NCI-H146 treated with DMSO at 0.1 percent for 48 hours (cell line): ENCODE results near the gene TBC1D16.
"Not testable (repeated sequence)": the region's sequence is repeated elsewhere in the genome, so short reads cannot be mapped to it uniquely, and the experiment has no call there.

Experiments used
- DNase-seq: peaks from one replicate; lab custom pipeline; 2025; ENCODE audit not compliant: unreplicated experiment; lab: John Stamatoyannopoulos, UW

TBC1D16 gene

DNA sequence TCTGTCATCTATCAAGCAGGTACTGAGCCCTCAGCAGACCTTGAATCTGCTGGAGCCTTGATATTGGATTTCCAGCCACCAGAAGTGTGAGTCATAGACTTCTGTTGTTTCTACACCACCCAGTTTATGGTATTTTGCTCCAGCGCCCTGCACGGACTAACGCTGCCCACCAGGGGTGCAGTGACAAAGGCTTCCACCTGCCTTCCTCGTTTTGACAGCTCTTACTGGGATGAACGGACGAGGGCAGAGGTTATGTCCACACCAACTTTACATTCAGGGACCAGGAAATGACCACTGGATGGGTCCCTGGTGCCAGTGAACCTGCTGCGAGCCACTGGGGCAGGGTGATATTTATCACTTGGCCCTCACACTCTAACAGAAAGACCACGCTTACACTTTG is 129.8 kb downstream of the TBC1D16 start:
- DNase-seq, result peak; percentile 92

DNA sequence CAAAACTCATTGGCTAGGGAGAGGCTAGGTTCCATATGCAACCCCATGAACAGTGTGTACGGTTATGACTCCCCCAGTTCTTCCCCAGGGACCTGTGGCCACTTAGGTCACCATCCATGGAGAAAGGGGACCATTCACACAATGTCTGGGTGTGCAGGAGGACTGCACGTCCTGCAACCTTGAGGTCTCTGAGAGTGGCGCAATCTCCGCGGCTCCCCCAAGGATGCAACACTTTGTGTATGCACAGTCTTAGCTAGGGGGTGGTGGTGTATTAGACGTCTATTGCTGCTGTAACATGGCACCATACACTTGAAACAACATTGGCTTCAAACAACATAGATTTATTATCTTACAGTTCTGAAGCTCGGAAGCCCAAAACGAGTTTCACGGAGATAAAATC is 130.8 kb downstream of the TBC1D16 start:
- DNase-seq, result no peak

DNA sequence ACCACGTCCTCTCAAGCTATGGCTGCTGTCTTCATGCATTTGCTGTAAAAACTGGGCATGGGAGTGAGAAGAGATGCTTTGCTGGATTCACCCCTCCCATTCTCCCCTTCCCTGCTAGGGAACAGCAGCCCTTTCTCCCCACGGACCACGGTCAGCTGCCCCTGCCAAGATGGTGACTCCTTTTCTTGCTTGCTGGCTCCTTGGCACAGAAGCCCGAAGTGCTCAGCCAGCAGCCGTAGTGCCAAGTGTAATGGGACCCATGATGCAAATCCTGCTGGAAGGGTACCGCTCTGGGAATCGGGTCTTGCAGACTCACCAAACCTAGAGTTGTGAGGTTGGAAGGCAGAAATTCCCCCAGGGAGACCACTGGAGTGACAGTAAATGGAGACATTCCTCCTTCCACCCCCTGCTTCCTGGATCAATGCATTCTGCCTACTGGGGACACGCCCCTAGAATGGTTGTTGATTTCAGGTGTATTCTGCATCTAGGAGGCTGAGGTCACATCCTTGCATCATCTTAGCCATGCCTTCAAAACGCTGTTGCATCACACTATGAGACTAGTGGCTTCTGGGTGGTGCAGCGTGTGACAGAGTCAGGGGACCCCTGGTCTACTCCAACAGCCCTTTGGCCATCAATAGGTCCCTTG is 133.4 kb downstream of the TBC1D16 start:
- DNase-seq, result no peak

DNA sequence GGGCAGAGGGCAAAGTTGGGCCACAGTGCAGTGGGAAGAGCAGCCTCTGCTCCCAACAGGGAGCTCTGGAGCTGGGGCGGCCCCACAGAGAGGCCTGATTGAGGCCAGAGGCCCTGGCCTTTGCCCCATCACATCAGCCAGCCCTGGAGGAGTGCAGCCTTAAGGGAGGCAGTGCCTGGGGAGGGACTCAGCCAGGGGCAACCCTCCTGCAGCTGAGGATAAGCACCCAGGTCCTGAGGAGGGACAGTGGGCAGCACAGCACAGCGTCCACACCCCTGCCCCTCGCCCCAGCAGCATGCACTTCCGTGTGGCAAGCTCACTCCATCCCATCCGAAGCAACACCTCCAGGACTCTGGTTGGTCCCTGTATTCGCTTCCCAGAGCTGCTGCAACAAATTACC is 134.5 kb downstream of the TBC1D16 start:
- no peak for DNase-seq

DNA sequence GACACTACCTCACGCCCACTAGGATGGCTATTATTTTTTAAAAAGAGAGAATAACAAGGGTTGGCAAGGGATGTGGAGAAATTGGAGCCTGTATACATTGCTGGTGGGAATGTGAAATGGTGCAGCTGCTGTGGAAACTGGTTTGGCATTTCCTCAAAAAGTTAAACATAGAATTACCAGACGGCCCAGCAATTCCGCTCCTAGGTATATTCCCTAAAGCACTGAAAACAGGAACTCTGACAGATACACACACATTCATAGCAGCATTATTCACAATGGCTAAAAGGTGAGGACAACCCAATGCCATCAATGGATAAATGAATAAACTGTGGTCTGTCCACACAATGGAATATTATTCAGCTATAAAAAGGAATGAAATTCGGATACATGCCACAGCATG is 136.1 kb downstream of the TBC1D16 start:
- no peak for DNase-seq

DNA sequence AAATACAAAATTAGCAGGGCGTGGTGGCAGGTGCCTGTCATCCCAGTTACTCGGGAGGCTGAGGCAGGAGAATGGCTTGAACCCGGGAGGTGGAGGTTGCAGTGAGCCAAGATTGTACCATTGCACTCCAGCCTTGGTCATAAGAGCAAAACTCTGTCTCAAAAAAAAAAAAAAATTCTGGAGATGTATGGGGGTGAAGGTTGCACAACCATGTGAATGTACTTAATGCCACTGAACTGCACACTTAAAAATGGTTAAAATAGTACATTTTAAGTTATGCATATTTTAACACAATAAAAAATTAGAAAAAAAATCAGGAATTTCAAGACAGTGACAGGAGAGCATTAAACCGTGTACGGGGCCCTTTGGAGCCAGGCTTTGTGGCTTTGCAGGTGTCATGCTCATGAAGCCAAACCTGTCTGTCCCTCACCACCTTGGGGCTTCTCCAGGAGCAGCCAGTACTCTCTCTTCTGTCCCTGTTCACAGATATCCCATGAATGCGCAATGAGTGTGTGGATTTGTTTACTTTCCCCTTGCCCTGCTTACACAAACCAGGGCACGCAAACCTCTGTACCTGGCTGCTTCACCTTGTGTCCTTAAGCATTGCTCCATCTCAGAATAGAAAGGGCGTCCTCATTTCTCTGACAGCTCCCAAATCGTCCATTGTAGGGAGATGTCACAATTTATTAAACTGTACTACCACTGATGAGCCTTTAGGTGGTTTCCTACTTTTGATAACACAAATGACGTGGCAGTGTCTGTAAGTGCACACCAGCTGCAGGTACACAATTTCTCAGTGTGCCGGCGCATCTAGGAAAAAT is 138.2 kb downstream of the TBC1D16 start:
- peak; percentile 13 for DNase-seq

DNA sequence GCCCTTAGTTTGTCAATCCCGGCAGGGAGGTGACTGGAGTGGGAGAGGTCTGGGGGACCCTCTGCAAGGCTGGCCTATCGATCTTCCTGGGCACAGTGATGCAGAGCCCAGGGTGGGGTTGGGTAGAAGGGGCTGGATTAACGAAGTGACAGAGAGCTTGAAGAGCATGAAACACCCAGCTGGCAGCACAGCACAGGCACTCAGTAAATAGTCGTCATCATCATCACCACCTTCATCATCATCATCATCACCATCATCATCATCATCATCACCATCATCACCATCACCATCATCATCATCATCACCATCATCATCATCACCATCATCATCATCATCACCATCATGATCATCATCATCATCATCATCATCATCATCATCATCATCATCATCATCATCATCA is 142.2 kb downstream of the TBC1D16 start:
- DNase-seq, result not testable (repeated sequence)

DNA sequence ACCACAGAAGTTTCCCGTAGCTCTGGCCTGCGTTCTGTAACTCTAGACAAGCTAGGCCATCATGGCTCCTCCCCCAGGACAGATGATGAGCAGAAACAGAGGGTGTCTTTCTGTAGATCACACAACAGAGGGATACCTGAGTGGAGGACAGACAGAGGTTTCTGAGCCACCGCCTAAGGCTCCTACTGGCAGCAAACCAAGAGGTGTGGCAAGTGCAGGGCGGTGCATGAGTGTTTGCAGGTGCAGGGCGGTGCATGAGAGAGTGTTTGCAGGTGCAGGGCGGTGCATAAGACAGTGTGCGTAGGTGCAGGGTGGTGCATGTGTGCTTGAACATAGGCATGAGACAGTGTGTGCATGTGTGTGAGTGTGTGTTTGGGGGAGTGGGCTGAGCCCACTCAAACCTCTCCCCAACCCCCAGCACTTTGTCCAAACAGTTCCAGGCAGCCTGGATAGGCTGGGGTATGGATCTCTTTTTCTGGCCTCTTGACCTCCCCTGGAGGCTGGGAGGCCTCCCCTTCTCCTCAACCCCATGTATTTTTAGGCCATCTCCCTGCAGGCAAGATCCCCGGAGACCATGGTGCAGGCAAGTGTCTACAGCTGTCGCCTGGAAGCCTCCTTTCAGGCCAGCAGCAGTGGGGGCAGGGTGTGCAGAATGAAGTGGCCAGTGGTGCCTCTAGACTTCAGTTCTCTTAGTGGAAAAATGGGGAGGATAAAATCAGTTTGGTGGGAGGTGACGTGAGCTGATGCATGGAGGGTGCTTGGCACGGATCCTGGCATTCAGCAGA is 143.0 kb downstream of the TBC1D16 start:
- peak; percentile 28 for DNase-seq

DNA sequence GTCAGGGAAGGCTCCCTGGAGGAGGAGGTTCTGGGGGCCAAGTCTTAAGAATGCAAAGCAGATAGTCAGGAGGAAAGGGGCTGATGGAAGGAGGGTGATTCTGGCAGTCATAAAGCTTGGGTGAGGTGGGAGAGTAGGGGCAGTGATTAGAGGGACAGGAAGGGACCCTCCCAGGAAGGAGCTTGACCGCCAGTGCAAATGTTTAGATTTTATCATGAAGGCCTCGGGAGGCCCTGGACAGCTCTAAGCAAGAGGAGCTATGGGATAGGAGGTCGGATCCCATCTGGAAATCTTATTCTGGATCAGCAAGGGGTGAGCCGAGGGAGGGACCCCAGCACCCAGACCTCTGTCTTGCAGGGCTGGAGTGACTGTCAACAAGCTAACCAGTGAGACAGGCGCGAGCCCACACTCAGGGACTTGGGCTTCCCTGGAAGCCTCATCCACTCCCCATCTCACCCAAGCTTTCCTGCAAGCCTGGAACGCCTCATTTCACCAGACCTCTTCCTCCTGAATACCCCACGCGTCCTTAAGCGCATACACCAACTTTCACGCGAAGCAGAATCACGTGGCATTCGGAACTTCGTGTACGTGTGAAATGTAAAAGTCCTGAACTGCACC is 144.4 kb downstream of the TBC1D16 start:
- no peak for DNase-seq

DNA sequence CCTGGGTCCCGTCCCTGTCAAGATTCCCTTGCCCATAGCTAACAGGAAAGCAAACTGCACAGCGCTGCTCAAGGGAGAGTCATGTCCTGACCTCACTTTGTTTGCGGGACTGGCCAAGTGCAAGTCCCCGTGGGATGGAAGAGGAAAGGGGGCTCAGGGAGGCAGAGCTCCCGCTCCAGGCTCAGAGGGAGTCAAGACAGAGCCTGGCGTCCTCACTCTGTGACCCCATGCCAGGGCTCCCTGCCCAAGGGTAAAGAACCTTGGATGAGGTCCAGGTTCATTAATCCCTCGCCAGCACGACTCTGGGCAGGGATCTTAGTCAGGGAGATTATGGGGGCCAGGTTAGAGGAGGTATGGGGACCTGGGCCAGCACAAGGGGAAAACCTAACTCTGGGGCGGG is 145.0 kb downstream of the TBC1D16 start:
- no peak for DNase-seq

DNA sequence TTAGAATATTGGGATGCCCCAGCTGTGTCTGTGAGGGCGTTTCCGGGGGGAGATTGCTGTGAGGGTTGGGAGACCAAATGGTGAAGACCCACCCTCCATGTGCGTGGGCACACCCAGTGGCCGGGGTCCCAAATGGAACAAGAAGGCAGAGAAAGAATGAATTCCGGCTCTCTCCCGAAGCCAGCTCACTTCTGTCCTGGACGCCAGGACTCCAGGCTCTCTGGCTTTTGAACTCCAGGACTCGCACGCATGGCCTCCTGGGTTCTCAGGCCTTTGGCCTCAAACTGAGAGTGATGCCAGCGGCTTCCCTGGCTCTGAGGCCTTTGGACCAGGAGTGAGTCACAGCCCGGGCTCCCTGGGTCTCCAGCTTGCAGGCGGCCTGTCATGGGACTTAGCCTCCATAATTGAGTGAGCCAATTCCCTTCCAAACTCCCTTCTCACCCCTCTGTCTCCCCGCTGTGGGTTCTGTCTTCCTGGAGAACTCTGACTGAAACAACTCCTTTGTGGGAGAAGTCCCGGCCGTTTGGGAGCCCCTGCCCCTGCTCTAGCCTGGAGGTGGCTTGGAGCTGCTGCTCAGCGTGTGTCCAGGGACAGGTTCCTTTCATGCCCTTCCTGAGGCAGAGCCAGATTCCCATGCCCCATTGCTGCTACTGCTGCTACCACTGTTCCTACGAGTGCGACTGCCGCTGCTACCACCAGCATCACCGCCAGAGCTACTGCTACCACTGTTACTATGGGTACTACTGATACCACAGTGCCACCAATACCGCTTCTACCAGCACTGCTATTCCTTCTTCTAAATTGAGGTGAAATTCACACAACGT is 146.6 kb downstream of the TBC1D16 start:
- no peak for DNase-seq

DNA sequence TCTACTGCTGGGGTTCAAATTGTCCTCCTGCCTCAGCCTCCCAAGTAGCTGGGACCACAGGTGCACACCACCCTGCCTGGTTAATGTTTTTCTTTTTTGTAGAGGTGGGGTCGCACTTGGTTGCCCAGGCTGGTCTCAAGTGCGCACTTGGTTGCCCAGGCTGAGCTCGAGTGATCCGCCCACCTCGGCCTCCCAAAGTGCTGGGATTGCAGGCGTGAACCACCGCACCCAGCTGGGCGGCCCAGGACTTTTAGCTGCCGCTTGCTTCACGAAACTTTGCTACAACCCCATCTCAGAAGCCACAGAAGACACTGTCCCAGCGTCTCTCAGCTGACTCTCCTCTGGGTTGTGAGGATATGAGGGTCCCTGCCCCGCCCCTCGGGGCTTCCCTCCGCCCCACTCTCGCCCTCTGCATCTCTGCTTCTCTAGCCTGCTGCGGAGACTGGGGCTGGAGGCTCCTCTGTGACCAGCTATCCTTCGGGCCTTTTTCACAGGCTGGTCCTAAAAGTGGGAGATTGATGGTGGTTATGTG is 147.6 kb downstream of the TBC1D16 start:
- no peak for DNase-seq

DNA sequence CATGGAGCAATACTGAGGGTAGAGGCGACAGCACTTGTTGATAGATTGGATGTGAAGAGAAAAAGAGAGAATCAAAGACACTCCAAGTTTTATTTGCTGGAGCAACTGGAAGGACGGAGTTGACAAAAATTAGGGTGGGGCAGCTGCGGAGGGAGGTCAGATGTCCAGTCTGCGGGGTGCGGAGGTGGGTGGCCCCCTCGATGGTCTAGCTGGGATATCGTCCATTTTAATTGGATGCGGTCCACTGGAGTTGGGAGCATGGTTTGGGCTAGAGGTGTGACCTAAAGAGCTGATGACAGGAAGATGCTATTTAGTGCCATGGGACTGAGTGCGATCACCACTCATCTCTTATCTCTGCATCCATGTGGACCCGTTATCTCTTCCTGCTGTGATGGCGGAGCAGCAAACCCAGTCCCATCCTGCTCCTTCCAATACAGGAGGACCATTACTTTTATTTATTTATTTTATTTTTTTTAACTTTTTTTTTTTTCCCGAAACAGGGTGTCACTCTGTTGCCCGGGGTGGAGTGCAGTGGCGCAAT is 148.2 kb downstream of the TBC1D16 start:
- no peak for DNase-seq

DNA sequence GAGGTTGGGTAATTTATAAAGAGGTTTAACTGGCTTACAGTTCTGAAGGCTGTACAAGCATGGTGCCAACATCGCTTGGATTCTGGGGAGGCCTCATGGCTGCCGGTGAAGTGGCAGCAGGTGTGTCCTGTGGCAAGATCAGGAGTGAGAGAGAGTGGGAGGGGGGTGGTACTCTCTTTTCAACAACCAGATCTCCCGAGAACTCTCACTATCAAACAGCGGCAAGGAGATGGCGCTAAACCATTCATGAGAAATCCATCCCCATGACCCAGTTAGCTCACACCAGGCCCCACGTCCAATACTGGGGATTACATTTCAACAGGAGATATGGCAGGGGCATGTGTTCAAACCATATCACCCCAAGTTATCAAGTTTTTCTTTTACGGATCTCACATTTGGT is 152.5 kb downstream of the TBC1D16 start:
- DNase-seq, result no peak
